Cardiac ventricle fibroblast (primary cell): ENCODE measurements around the gene AIG1. TPM values are rescaled to one million over a fixed set of nuclear protein-coding genes. Genes with fewer than 3 reads are reported as not detected.

ENCODE experiments used
- total RNA-seq: library from RNA; depleted of rRNA; stranded (reverse); fragments of >200 nt; gene quantifications from 2 replicates; pipeline ENCODE4 v1.2.3, GENCODE V29; 2015

Gene AIG1, protein sequence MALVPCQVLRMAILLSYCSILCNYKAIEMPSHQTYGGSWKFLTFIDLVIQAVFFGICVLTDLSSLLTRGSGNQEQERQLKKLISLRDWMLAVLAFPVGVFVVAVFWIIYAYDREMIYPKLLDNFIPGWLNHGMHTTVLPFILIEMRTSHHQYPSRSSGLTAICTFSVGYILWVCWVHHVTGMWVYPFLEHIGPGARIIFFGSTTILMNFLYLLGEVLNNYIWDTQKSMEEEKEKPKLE
- total RNA-seq: 11.1 and 13.0 TPM in 2 replicates

DNA sequence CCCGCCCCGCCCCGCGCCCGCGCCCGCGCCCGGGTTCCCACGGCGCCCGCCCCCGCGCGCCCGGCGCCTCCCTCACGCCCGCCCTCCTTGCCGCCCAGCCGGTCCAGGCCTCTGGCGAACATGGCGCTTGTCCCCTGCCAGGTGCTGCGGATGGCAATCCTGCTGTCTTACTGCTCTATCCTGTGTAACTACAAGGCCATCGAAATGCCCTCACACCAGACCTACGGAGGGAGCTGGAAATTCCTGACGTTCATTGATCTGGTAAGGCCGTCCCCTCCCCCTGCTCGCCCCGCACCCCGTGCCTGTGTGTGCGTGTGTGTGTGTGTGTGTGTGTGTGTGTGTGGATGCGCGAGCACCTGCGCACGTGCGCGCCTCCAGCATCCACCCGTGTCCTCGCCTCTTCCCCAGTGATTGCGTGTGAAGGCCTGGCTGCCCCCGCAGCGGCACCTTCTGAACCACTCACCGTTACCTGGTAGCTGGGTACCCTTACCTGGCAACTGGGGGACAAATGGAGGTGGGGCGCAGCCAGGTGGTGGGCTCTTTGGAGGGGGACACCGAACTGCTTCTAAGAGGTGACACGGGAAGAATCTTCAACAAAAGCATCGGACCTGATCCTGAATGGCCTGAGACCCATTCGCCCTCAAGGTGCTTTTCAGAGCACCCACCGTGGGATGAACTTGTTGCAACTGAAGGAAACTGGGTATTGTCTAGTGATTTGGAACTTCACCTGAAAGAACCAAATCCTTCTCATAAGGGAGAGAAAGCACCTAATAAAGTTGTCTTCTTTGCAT, at the start of gene AIG1:
Gene AIG1, plus strand, starts transcription at position 84 of the 791 bp plus-strand sequence. Its CDS starts 37 bp downstream, at position 121.

Other genes starting within 250 kb of the AIG1 start
- 9.3 and 9.8 TPM in 2 replicates for gene HIVEP2, start 115.7 kb upstream of the AIG1 start, total RNA-seq